Nucleus accumbens (tissue), 56 donors: ENCODE data around the gene TUBB2A.
"Not testable (repeated sequence)": the region's sequence is repeated elsewhere in the genome, so short reads cannot be mapped to it uniquely, and the experiment has no call there.

Experiments used
- DNase-seq, 56 donors: peaks; one replicate each; lab custom pipeline; 2025; lab: John Stamatoyannopoulos, UW

TUBB2A gene

DNA sequence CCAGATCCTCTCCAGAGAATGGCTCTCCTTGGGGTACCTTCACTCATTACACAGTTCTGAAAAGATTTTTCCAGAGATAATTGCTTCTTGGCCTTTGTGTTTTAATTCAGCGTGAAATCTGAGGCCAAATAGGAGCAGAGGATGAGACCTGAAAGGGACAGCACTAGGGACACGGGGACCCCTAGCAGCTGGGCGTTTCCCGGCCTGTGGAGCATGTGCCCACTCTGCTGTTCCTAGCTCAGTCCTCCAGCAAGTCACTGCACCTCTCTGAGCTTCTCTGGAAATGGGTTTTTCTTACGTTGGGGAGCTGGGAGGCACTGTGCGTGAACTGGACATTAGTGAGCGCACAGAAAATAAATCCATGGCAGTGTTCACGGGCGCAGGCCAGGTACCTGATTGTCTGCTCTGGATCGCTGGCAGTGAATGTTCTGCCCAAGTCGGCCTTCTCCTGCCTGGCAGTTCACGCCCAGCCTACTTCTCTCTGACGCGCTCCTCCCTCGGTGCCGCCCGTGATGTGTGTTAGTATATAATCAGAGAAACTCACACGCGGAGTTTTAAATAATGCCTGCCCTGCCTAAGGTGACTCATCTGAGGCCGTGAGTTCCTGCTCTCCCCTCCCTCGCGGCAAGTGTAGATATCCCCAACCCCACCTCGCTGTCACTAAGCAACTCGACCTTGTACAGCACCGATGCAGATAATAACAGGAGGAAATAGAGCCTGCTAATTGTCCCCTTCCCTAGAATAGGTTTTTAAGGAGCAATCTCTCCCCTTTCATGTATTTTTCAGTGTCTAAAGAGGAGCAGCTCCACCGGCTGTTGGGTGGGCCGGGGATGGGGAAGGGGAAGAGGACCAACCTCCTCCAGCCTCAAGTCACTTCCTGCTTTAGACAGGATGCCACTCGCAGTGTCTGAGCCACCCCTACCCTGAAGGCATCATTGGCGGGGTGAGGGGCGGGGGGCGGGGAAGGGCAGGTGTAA is 2.7 kb upstream of the TUBB2A start:
- peak in 37 of 56 donors; percentile 10 to 81 (median 43) for DNase-seq

GRCh38 chr6:3156184-3157130 is 887 bp downstream of the TUBB2A start:
- peak in 23 of 56 donors; percentile 5 to 47 (median 22) for DNase-seq

- DNase-seq: not testable (repeated sequence)
These were observed 1.9 kb downstream of the TUBB2A start for GRCh38 chr6:3155416-3155815.

GRCh38 chr6:3152689-3153088 is 4.7 kb downstream of the TUBB2A start:
- no peak for DNase-seq

DNA sequence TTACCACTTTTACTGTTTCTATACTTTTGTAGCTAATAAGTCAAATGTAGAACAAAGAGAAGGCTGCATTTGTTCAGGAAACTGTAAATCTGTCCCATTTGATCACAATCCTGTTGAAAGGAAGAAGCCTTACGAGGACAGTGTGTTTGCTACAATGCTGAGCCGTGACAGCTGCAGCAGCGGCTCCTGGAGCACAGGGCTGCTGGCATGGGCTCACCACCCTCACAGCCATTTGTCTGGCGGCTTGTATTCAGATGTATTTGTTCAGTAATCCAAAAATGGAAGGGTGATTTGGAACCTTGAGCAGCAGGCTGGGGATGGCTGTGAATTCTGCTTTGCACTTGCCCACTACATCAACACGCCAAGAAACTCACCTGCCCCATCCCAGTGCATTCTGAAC is 5.7 kb downstream of the TUBB2A start:
- peak in 1 of 56 donors; percentile 7 for DNase-seq

GRCh38 chr6:3147914-3148757 is 9.2 kb downstream of the TUBB2A start:
- DNase-seq: no peak

- DNase-seq: no peak
These were observed 12.8 kb downstream of the TUBB2A start for GRCh38 chr6:3144571-3144970.

GRCh38 chr6:3143158-3143557 is 14.2 kb downstream of the TUBB2A start:
- no peak for DNase-seq

GRCh38 chr6:3142536-3142935 is 14.8 kb downstream of the TUBB2A start:
- DNase-seq: no peak

- no peak for DNase-seq
These were observed 17.1 kb downstream of the TUBB2A start for GRCh38 chr6:3140201-3140600.

DNA sequence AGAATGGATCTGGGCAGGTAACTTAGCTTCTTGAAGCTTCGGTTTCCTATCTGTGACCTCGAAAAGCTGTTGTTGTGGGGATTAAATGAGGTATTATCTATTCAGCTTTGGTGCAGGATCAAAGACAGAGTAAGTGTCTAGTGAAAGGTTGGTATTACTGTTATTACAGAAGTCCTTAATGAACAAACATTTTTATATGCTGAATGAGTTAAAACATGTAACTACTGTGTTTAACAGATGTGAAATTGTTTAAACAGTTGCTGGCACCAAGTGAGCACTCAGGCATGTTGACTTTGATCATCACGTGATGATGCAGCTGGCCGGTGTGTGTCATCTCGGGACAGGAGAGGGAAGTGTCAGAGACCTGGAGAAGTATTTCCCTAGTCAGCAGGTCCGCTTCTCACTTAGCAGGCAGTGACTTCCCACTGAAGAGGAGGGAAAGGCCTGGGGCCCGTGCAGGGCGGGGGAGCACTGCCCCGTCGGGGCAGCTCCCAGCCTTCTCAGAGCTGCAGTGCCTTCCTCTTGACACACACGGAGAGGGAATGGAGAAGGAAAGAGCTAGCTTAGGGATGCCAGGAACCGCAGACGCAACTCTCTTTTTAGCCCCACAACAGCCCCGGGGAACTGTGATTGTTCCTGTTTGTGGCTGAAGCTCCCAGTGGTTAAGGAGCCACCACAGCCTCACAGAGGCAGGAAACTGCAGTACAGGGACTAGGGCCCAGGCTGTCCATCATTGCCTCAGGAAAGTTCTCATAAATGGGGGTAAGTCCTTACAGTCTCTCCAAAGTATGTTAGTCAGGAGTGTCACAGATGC is 18.0 kb downstream of the TUBB2A start:
- DNase-seq: peak in 6 of 56 donors; percentile 9 to 35 (median 17)

DNA sequence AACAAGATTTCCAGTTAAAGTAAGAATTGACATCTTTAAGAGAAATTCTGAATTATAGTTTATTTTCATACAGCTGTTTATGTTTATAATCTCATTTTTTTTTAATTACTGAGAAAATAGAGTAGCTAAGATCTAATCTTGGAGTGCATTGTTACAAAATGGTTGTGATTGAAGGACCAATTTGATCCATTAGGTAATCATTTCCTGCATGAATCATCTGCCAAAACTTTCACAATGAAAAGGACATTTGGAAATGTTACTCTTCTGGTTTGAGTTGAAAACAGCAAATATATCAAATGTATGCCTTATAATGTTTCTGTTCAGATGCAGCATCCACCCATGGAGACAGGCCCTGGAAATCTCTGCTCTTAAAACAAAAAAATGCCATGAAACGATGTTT is 19.0 kb downstream of the TUBB2A start:
- no peak for DNase-seq

- not testable (repeated sequence) for DNase-seq
These were observed 19.5 kb downstream of the TUBB2A start for GRCh38 chr6:3137873-3138272.

GRCh38 chr6:3137057-3137777 is 20.1 kb downstream of the TUBB2A start:
- peak in 2 of 56 donors; percentile 10 to 22 for DNase-seq

DNA sequence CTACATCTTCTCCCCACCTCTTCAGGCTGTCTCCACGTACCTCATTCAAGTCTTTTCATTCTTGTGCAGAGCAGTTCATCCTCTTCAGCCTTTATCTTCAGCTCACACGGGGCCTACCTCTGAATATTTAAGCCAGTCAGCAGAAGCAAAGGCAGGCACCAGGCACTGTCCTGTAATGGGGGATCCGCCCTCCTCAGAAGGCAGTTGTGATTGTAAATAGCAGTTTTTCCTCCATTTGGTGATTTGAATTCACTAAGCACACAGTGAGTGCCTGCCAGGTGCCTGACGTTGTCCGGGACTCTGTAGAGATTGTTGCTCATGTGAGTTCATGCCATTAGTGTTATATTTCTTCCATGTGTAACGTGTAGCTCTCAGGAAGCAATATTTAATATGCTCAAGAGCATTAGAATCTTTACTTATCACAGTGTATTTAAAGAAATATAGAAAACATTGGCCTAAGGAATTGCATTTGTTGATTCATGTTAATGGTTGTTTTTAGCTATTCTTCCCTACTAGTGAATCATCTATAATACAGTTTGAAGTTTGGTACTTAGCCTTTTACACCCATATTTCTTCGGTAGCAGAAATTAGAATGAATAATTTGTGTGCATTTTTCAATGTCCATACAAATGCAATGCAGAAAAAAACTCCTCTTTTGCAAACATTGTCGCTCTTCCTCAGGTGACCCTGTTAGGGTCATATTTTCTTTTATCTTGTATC is 20.9 kb downstream of the TUBB2A start:
- no peak for DNase-seq

- no peak for DNase-seq
These were observed 21.6 kb downstream of the TUBB2A start for GRCh38 chr6:3135668-3136291.

- DNase-seq: no peak
These were observed 23.8 kb downstream of the TUBB2A start for GRCh38 chr6:3133515-3133914.
